ENCODE measurements around the gene ZZZ3.
A peak's percentile ranks its signal among the peaks of the same experiment; 100 is the strongest.
"Not testable (repeated sequence)": the region's sequence is repeated elsewhere in the genome, so short reads cannot be mapped to it uniquely, and the experiment has no call there.

Gene ZZZ3

GRCh38 chr1:77682460-77683159 is at the start of gene ZZZ3:
Gene ZZZ3, minus strand, starts transcription at chr1:77682658. Its CDS starts 49,304 bp downstream, at chr1:77633354.
- DNase-seq (ENCODE audit: low spot score): peak; percentile 94

GRCh38 chr1:77732090-77732489 is 49.6 kb upstream of the ZZZ3 start:
- DNase-seq (ENCODE audit: low spot score): no peak

GRCh38 chr1:77725706-77726105 is 43.2 kb upstream of the ZZZ3 start:
- DNase-seq (ENCODE audit: low spot score): no peak

DNA sequence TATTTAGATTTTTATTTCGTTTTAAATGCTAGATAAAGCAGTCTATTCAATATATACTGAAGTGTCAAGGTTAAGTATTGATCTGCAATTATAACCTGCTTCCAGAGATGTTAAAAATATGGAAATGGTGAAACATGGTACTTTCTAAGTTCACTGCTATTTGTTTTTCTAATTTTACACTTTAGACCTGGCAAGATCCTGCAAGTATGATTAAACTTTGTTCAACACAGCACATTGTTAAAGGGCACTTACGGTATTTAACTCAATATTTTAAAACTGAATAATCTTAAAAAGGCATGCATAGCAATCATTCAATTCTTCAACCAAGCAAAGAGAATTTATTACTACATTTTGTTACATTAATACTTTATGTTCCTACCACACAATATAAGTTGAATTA is 35.7 kb upstream of the ZZZ3 start:
- no peak for DNase-seq (ENCODE audit: low spot score)

DNA sequence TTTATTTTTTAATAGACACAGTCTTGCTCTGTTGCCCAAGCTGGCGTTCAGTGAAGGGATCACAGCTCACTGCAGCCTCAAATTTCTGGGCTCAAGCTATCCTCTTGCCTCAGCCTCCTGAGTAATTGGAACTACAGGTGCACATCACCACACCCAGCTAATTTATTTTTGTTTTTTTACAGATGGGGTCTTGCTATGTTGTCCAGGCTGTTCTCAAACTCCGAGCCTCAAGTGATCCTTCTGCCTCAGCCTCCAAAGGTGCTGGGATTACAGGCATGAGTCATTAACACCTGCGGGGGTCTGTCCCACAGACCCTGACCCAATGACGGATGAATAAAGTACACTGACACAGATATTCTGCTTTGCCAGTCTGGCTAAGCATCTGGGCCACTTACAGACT is 33.6 kb upstream of the ZZZ3 start:
- DNase-seq (ENCODE audit: low spot score): no peak

DNA sequence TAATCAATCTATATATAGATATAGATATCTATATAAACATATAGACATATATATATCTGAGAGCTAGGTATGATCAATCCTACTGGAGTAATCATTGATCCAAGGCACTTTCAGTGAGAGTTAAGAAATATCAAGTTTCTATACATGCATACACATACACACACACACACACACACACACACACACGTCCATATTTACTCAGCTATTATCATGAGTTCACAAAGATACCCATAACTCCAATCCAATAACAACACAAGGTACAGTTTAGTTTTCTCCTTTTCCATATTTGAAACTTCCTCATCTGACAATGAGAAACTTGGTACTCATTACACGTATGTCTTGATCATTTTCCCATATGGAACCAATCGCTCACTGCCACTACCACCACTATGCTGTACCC is 27.3 kb upstream of the ZZZ3 start:
- no peak for DNase-seq (ENCODE audit: low spot score)

- no peak for DNase-seq (ENCODE audit: low spot score)
Observed at GRCh38 chr1:77706321-77706720, 23.9 kb upstream of the ZZZ3 start.

- DNase-seq (ENCODE audit: low spot score): no peak
Observed at GRCh38 chr1:77704736-77705135, 22.3 kb upstream of the ZZZ3 start.

DNA sequence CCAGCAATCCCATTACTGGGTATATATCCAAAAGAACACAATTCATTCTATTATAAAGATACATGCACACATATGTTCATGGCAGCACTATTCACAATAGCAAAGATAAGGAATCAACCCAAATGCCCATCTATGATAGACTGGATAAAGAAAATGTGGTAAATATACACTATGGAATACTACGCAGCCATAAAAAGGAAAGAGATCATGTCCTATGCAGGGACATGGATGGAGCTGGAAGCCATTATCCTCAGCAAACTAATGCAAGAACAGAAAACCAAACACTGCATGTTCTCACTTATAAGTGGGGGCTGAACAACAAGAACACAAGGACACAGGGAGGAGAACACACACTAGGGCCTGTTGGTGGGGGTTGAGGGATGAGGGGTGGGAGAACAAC is 17.2 kb upstream of the ZZZ3 start:
- not testable (repeated sequence) for DNase-seq (ENCODE audit: low spot score)

DNA sequence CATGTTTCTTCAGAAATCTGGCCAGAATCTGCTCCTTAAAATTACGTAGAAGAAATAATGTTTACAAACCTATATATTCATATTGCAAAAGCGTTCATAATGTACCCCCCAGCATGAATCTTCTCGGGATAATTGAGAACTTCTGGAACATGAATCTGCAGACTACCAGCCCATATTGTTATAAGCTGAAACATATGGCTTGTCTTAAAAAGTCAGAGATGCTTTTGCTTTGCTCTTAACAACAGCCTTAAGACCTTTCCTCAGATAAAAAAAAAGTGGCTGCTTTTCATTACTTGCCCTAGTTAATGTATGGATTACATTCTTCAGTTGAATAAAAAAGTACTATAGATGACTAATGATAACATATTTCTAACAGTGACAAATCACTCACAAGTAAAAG is 15.0 kb upstream of the ZZZ3 start:
- DNase-seq (ENCODE audit: low spot score): no peak

GRCh38 chr1:77688939-77689338 is 6.5 kb upstream of the ZZZ3 start:
- no peak for DNase-seq (ENCODE audit: low spot score)

GRCh38 chr1:77687519-77687906 is 5.1 kb upstream of the ZZZ3 start:
- DNase-seq (ENCODE audit: low spot score): no peak

DNA sequence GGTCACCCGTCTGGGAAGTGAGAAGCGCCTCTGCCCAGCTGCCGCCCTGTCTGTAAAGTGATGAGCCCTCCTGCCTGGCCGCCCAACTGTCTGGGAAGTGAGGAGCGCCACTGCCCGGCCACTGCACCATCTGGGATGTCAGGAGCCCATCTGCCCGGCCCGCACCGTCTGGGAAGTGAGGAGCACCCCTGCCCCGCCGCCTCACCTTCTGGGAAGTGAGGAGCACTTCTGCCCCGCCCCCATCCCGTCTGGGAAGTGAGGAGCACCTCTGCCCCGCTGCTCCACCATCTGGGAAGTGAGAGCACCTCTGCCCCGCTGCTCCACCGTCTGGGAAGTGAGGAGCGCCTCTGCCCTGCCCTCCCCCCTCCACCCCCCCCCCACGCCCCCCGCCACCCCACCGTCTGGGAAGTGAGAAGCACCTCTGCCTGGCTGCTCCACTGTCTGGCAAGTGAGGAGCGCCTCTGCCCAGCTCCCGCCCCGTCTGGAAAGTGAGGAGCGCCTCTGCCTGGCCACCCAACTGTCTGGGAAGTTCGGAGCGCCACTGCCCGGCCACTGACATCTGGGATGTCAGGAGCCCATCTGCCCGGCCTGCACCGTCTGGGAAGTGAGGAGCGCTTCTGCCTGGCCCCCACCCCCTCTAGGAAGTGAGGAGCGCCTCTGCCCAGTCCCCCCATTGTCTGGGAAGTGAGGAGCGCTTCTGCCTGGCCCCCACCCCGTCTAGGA is 4.5 kb upstream of the ZZZ3 start:
- DNase-seq (ENCODE audit: low spot score): no peak

GRCh38 chr1:77683160-77684148 is 996 bp upstream of the ZZZ3 start:
- DNase-seq (ENCODE audit: low spot score): peak; percentile 94

GRCh38 chr1:77680173-77680572 is 2.3 kb downstream of the ZZZ3 start:
- DNase-seq (ENCODE audit: low spot score): no peak

GRCh38 chr1:77678660-77679610 is 3.5 kb downstream of the ZZZ3 start:
- no peak for DNase-seq (ENCODE audit: low spot score)

- not testable (repeated sequence) for DNase-seq (ENCODE audit: low spot score)
Observed at GRCh38 chr1:77674807-77675206, 7.7 kb downstream of the ZZZ3 start.

- no peak for DNase-seq (ENCODE audit: low spot score)
Observed at GRCh38 chr1:77673716-77674355, 8.6 kb downstream of the ZZZ3 start.

DNA sequence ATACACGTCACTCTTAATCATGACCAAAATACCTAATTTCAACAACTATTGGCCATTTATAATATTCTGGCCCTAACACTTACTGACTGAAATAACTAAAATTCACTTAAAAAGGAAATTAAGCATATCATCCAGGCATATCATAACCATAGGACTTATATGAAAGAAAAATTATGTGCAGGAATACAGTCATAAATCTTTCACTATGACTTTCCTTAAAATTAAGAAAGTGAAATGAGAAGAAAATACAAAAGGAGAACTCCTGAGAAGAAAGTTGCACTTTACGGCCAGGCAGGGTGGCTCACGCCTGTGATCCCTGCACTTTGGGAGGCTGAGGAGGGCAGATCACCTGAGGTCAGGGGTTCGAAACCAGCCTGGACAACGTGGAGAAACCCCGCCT is 9.4 kb downstream of the ZZZ3 start:
- no peak for DNase-seq (ENCODE audit: low spot score)

GRCh38 chr1:77672374-77672773 is 10.1 kb downstream of the ZZZ3 start:
- no peak for DNase-seq (ENCODE audit: low spot score)

- no peak for DNase-seq (ENCODE audit: low spot score)
Observed at GRCh38 chr1:77671836-77672235, 10.6 kb downstream of the ZZZ3 start.
